Endothelial cell of umbilical vein (primary cell): ENCODE results near the gene LCN15. TPM values are rescaled to one million over a fixed set of nuclear protein-coding genes. Genes with fewer than 3 reads are reported as not detected.

Source experiments
- BruUV-seq: library from RNA; stranded (reverse); fragments of 400-500 nt; replicated peaks from 2 replicates; lab custom pipeline; 2021; lab: Mats Ljungman, UMichigan
- CTCF ChIA-PET: fragments of 300-600, 350-600 bp; sonication (Branson Sonifier 250); formaldehyde crosslinking; loops from one replicate; lab custom pipeline; 2021; ENCODE audit warnings: antibody characterized with exemption, inconsistent platforms; lab: Charles Lee
- POLR2A ChIA-PET: fragments of 300-600, 350-600 bp; sonication (Branson Sonifier 250); formaldehyde crosslinking; loops from one replicate; lab custom pipeline; 2021; ENCODE audit warnings: antibody characterized with exemption, inconsistent platforms; lab: Charles Lee
- DNase-seq: peaks from one replicate; pipeline ENCODE4 v3.0.0-alpha.2; 2011; ENCODE audit warnings: low read depth, low spot score
- FAIRE-seq: peaks from 2 replicates; lab custom pipeline; 2011; peaks lifted over from hg19 to GRCh38; lab: Jason Lieb, UNC
- H2AFZ ChIP-seq: 2 replicates; pipeline ENCODE4 v1.6.0; 2012; ENCODE audit warnings: low read depth, low read length, control low read depth, inconsistent platforms
- H3K27ac ChIP-seq: 2 replicates; pipeline ENCODE4 v1.5.1; 2011; ENCODE audit warnings: low read depth, mild to moderate bottlenecking, control low read depth, low read length, moderate library complexity; ENCODE audit not compliant: insufficient read depth
- H3K27me3 ChIP-seq, 2 experiments: 2 replicates each; pipeline versions ENCODE4 v1.6.0 to v1.6.1; 2011; ENCODE audit warnings: low read length in 2 of 2, mixed read lengths in 1 of 2; ENCODE audit not compliant: control insufficient read depth in 2 of 2, insufficient read depth in 2 of 2
- H3K36me3 ChIP-seq, 2 experiments: 2 replicates in 1 of 2; 3 replicates in 1 of 2; pipeline ENCODE4 v1.5.1; 2011; ENCODE audit warnings: low read length in 2 of 2, mild to moderate bottlenecking in 1 of 2, moderate library complexity in 1 of 2; ENCODE audit not compliant: control insufficient read depth in 2 of 2, insufficient read depth in 2 of 2; ENCODE audit errors: extremely low read depth in 1 of 2
- H3K4me1 ChIP-seq: 3 replicates; pipeline ENCODE4 v1.5.1; 2011; ENCODE audit warnings: mild to moderate bottlenecking, low read length; ENCODE audit not compliant: control insufficient read depth, insufficient read depth; ENCODE audit errors: extremely low read depth
- H3K4me2 ChIP-seq: 2 replicates; pipeline ENCODE4 v1.6.1; 2011; ENCODE audit warnings: low read length, control low read depth, mixed read lengths; ENCODE audit not compliant: insufficient read depth
- H3K4me3 ChIP-seq, 3 experiments: fragments of 200-600 bp in 1 of 3; sonication (generic), shearing (Covaris generic) in 1 of 3; replicated peaks in 1 of 3; 2 replicates each; pipeline ENCODE4 v1.5.1; 2011 to 2016; ENCODE audit warnings: control low read depth in 3 of 3, low read length in 3 of 3, mild to moderate bottlenecking in 2 of 3, inconsistent platforms in 1 of 3, low read depth in 1 of 3, moderate library complexity in 1 of 3; ENCODE audit not compliant: insufficient read depth in 1 of 3
- H3K79me2 ChIP-seq: 2 replicates; pipeline ENCODE4 v1.6.0; 2012; ENCODE audit warnings: low read length, inconsistent platforms; ENCODE audit not compliant: control insufficient read depth, insufficient read depth
- H3K9ac ChIP-seq: replicated peaks from 2 replicates; pipeline ENCODE3; 2011; ENCODE audit warnings: low read length, control low read depth; ENCODE audit not compliant: insufficient read depth; ENCODE audit errors: extremely low read depth
- H3K9me1 ChIP-seq: replicated peaks from 3 replicates; pipeline ENCODE4 v1.6.0; 2011; ENCODE audit warnings: mild to moderate bottlenecking, low read length; ENCODE audit not compliant: control insufficient read depth, insufficient read depth; ENCODE audit errors: extremely low read depth
- H3K9me3 ChIP-seq: replicated peaks from 2 replicates; pipeline ENCODE4 v1.5.1; 2012; ENCODE audit warnings: low read length, inconsistent platforms; ENCODE audit not compliant: control insufficient read depth, insufficient read depth
- H4K20me1 ChIP-seq: replicated peaks from 2 replicates; pipeline ENCODE3; 2011; ENCODE audit warnings: mild to moderate bottlenecking, low read length; ENCODE audit not compliant: control insufficient read depth, insufficient read depth; ENCODE audit errors: extremely low read depth
- EZH2 ChIP-seq: IDR thresholded peaks from 2 replicates; pipeline ENCODE4 v1.6.1; 2012; ENCODE audit warnings: borderline replicate concordance, low read depth, mild to moderate bottlenecking, moderate library complexity, low read length, inconsistent platforms; ENCODE audit not compliant: severe bottlenecking
- FOS ChIP-seq: IDR thresholded peaks from 2 replicates; pipeline ENCODE4 v1.6.1; 2011; ENCODE audit warnings: mild to moderate bottlenecking, low read length, moderate library complexity, borderline replicate concordance; ENCODE audit not compliant: insufficient read depth
- POLR2A ChIP-seq: IDR thresholded peaks from 2 replicates; pipeline ENCODE4 v1.6.1; 2012; ENCODE audit warnings: low read depth, mild to moderate bottlenecking, control low read depth, low read length
- POLR2AphosphoS5 ChIP-seq: IDR thresholded peaks from 2 replicates; pipeline ENCODE4 v1.6.1; 2012; ENCODE audit warnings: low read depth, mild to moderate bottlenecking, control low read depth, low read length, moderate library complexity; ENCODE audit not compliant: insufficient read depth
- dilution Hi-C: fragments of 300-500 bp; cut with MboI; formaldehyde crosslinking; loops from one replicate; pipeline ENCODE4 v1.15.0; 2019; ENCODE audit warnings: low sequenced_read_pairs; ENCODE audit not compliant: extremely low pct_ligation_motif_present
- intact Hi-C: fragments of 100-400 bp; cut with micrococcal nuclease; formaldehyde crosslinking; loops from one replicate; pipeline ENCODE4 v1.10.0; 2022
- polyA plus RNA-seq, 4 experiments: library from polyadenylated mRNA; depleted of rRNA in 3 of 4; stranded (reverse) in 3 of 4; unstranded in 1 of 4; fragments of >200 nt; gene quantifications; 2 replicates each; pipeline versions ENCODE4 v1.2.1 to v1.2.3, GENCODE V29; 2011 to 2012; ENCODE audit warnings: missing spikeins in 1 of 4
- total RNA-seq: library from RNA; stranded (reverse); gene quantifications from 2 replicates; pipeline ENCODE4 v1.2.3, GENCODE V29; 2021
- TF ChIP-seq, protein P1 (sequence below): IDR thresholded peaks from 2 replicates; pipeline ENCODE4 v1.6.1; 2011; ENCODE audit not compliant: insufficient read depth, insufficient read length

LCN15 gene
- total and polyA plus RNA-seq, 2 donors (not counting 3 experiments of a cell fraction or from before 2014, with no cell fraction given), result not detected

DNA sequence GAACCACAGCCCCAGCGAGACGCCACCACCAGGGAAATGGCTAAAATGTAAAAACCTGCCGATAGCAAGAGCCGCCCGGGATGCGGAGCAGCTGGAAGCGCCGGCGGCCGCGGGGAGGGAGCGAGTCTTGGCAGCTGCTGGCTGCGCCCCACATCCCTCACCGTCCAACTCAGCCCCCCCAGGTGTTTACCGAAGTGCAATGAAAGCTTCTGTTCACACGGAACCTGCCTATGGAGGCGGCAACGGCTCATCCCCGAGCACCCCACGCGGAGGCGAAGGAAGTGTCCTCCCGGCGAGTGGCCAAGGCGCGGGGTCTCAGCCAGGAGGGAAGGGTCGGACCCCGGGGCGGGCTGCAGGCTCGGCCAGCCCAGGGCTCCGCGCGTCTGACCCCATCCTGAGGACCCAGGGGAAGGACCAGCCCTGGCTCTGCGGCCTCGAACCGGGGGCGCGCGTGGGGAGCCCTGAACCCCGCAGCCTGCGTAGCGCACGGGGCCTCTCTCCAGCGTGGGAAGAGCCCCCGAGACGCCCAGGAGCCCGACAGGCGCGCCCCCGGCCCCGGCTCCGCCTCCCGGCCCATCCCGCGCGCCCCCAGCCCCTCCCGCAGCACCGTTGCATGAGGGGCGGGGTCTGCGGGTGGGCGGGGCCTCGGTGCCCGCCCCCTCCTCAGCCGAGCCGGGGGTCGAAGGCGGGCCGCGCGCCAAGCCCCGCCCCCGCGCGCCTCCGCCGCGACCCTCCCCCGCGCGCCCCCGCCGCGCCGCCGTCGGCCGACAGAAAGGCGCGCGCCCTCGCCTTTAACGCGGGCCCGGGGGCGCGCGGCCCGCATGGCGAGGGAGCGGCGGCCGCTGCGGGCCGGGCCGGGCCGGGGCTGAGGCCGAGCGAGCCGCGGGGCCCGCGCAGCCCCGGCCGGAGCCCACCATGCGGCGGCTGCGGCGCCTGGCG is 52.3 kb downstream of the LCN15 start, which contains the start of gene DIPK1B:
Gene DIPK1B, plus strand, starts transcription at position 822 of the 939 bp plus-strand sequence. Its CDS starts 94 bp downstream, at position 916.
- Histone ChIP-seq H3K4me3 (peak within 1 kb of the TSS; percentile 68 to 81 (median 75)), H3K36me3 (peaks cover 0 to 2% of the 10 kb centered on the region in 2 experiments), H3K4me2 (peak within 1 kb of the TSS; percentile 78), H3K9ac (peak within 1 kb of the TSS; percentile 80), H3K27ac (peak within 1 kb of the TSS; percentile 96), H3K4me1 (peaks cover 27% of the 10 kb centered on the region), H3K9me1 (no peaks in the 10 kb centered on the region), H3K27me3 (no peaks in the 10 kb centered on the region), H3K9me3 (no peaks in the 10 kb centered on the region), H2AFZ (peak within 1 kb of the TSS; percentile 28), H4K20me1 (no peaks in the 10 kb centered on the region), H3K79me2 (peaks cover 34% of the 10 kb centered on the region)
- no TSS peak for BruUV-seq
- TF ChIP-seq POLR2AphosphoS5 (no peak), FOS (no peak), EZH2 (no peak), POLR2A (no peak)
- TF ChIP-seq, protein P1, sequence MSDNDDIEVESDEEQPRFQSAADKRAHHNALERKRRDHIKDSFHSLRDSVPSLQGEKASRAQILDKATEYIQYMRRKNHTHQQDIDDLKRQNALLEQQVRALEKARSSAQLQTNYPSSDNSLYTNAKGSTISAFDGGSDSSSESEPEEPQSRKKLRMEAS, result no peak
- intact Hi-C loops, result loop anchor here (2.0 to 5.0 kb wide), 5 partner anchors 25 to 349 kb away; partner anchors contain the start of genes AGPAT2, DNLZ and SEC16A
- ChIA-PET POLR2A (no interaction called here), CTCF (interaction anchor here (1.2 kb wide), 1 partner anchor 15 kb away, joined by 3 read pairs; no protein-coding TSS in a partner anchor)
- DNase-seq (peak; percentile 48), FAIRE-seq (peak; percentile 55)
- dilution Hi-C loops, result no loop called here
